ENCODE measurements around the gene ELK1. TPM values are rescaled to one million over a fixed set of nuclear protein-coding genes. Genes with fewer than 3 reads are reported as not detected.

The ELK1 gene
- total RNA-seq, 4 donors from 2014 or later: 35.0 to 65.6 (median 58.8) TPM

GRCh38 chrX:47658684-47659420 lies 8.5 kb upstream of the ELK1 start, which contains the start of gene UXT:
Gene UXT (minus strand): TSS chrX:47659180. CDS start chrX:47658927, 253 bp downstream.
- no peaks in the 10 kb centered on the region for H3K9me3 ChIP-seq
- DNase-seq: peak; percentile 79 to 89
- intact Hi-C loops (cut with DNase I; ENCODE audit: low total_unique reads) (loop anchor here (1.0 to 10.0 kb wide), 7 partner anchors 9 to 426 kb away; partner anchors contain the start of genes ARAF, ELK1, USP11 and ZNF41), in situ Hi-C loops (cut with MboI; ENCODE audit: low sequenced_read_pairs in 4 of 4) (loop anchor here in 2 of 4 donors (10.0 to 25.0 kb wide), 2 partner anchors 94 to 178 kb away; partner anchors contain the start of genes ARAF (in 1 of the 2) and ZNF81 (in 1 of the 2))
- TF ChIP-seq POLR2A (IDR thresholded peaks at IDR 0.05) (peak; percentile 66 to 68), CTCF (IDR thresholded peaks at IDR 0.05 in 4 of 5, conservative IDR thresholded peaks at IDR 0.05 in 1 of 5) (no peak)
- H3K4me1 ChIP-seq: no peaks in the 10 kb centered on the region
- peak within 1 kb of the TSS; percentile 57 to 81 (median 70) for H3K4me3 ChIP-seq
- ATAC-seq: peak; percentile 95 to 96
- H3K36me3 ChIP-seq: peaks cover 0 to 16% of the 10 kb centered on the region in 2 donors
- H3K27ac ChIP-seq: peak within 1 kb of the TSS; percentile 88 to 96 (median 92)
- H3K27me3 ChIP-seq: no peaks in the 10 kb centered on the region

- Histone ChIP-seq H3K36me3 (peaks cover 0 to 22% of the 10 kb centered on the region in 2 donors), H3K27me3 (no peaks in the 10 kb centered on the region), H3K4me3 (peak overlapping the region; percentile 57 to 81 (median 70)), H3K27ac (peak overlapping the region; percentile 88 to 96 (median 92)), H3K9me3 (no peaks in the 10 kb centered on the region), H3K4me1 (no peaks in the 10 kb centered on the region)
- intact Hi-C loops (cut with DNase I; ENCODE audit: low total_unique reads): loop anchor here (1.0 to 10.0 kb wide), 7 partner anchors 8 to 425 kb away; partner anchors contain the start of genes ARAF, ELK1, USP11 and ZNF41
- ATAC-seq (no peak), DNase-seq (no peak)
- in situ Hi-C loops (cut with MboI; ENCODE audit: low sequenced_read_pairs in 4 of 4): loop anchor here in 2 of 4 donors (10.0 to 25.0 kb wide), 2 partner anchors 93 to 179 kb away; partner anchors contain the start of genes ARAF (in 1 of the 2) and ZNF81 (in 1 of the 2)
- TF ChIP-seq CTCF (IDR thresholded peaks at IDR 0.05 in 4 of 5, conservative IDR thresholded peaks at IDR 0.05 in 1 of 5) (no peak), POLR2A (IDR thresholded peaks at IDR 0.05) (no peak)
Observed at GRCh38 chrX:47658301-47658683, 7.9 kb upstream of the ELK1 start.

DNA sequence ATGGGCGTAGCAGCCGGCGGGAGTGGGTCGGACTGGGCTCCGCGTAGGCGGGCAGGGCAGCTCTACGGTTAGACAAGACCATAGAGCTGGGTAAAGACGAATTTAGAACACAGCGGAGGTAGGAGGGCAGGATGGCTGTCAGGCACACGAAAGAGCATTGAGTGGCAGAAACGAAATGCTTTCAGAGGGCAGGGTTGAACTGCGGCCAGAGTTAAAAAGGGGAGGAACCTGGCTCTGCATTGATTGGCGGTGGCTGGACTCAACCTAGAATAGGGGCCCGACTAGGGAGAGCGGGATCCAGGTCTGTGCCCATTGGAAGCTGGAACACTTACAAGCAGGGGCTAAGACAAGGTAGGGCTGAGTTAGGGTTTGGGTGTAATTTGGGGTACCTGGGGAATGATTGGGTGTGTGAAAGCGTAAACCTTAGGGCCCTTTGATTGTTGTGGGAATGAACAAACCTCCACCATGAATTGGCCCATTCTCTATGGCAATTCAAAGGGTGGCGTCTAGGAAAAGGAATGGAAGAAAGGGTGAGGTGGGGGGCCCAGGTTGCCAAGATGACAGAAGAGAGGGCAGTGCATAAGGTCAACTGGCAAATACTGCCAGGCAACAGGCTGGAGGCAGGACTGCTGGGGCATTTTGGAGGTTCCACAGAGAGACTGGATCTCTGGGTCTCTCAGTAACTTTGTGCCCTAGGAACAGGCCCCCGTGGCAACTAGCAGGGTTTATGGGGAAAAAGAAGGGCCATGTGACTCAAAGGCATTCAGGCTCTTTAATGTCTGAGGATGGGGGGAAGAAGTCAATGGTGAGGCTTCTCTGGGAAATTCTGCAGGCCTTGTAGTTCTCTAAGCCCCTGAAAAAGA lies 911 bp upstream of the ELK1 start:
- Histone ChIP-seq H3K4me3 (peak overlapping the region; percentile 49 to 69 (median 52)), H3K36me3 (peaks cover 0 to 11% of the 10 kb centered on the region in 2 donors), H3K9me3 (no peaks in the 10 kb centered on the region), H3K27ac (peak overlapping the region; percentile 85 to 94 (median 92)), H3K4me1 (peaks cover 5 to 8% of the 10 kb centered on the region in 2 donors), H3K27me3 (no peaks in the 10 kb centered on the region)
- in situ Hi-C loops (cut with MboI; ENCODE audit: low sequenced_read_pairs in 4 of 4) (loop anchor here in 2 of 4 donors (10.0 to 25.0 kb wide), 2 partner anchors 86 to 186 kb away; partner anchors contain the start of genes ARAF (in 1 of the 2) and ZNF81 (in 1 of the 2)), intact Hi-C loops (cut with DNase I; ENCODE audit: low total_unique reads) (loop anchor here (2.0 to 10.0 kb wide), 4 partner anchors 90 to 460 kb away; partner anchors contain the start of genes ARAF and ZNF81)
- ATAC-seq (peak; percentile 18 to 40), DNase-seq (no peak)
- TF ChIP-seq POLR2A (IDR thresholded peaks at IDR 0.05): no peak
- TF ChIP-seq CTCF (IDR thresholded peaks at IDR 0.05 in 4 of 5, conservative IDR thresholded peaks at IDR 0.05 in 1 of 5): no peak

DNA sequence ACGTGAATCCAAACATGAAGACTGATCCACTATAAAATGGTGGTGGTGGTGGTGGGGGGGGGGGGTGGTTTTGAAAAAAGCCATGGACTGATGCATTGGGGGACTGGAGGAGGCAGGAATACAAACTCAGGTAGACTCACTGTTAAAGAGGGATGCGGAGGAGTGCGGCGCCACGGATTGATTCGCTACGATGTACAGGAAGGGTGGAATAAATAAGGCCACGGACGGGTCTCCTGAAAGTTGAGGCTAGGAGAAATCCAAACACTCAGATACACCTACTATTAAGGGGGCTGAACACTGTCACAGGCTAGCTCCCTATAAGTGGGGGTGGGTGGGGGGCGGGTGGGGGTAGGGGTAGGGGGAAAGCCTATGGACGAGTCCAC lies 591 bp downstream of the ELK1 start:
- no peak for TF ChIP-seq CTCF (IDR thresholded peaks at IDR 0.05 in 4 of 5, conservative IDR thresholded peaks at IDR 0.05 in 1 of 5)
- TF ChIP-seq POLR2A (IDR thresholded peaks at IDR 0.05): no peak
- H3K4me1 ChIP-seq: peaks cover 5 to 8% of the 10 kb centered on the region in 2 donors
- in situ Hi-C loops (cut with MboI; ENCODE audit: low sequenced_read_pairs in 4 of 4): loop anchor here in 3 of 4 donors (10.0 to 25.0 kb wide), 3 partner anchors 85 to 188 kb away; partner anchors contain the start of genes ARAF (in 1 of the 3) and ZNF81 (in 1 of the 3)
- no peak for ATAC-seq
- peak overlapping the region; percentile 85 to 94 (median 92) for H3K27ac ChIP-seq
- no peaks in the 10 kb centered on the region for H3K9me3 ChIP-seq
- H3K36me3 ChIP-seq: peaks cover 0 to 11% of the 10 kb centered on the region in 2 donors
- no peak for DNase-seq
- H3K27me3 ChIP-seq: no peaks in the 10 kb centered on the region
- intact Hi-C loops (cut with DNase I; ENCODE audit: low total_unique reads): loop anchor here (1.0 to 10.0 kb wide), 5 partner anchors 9 to 459 kb away; partner anchors contain the start of genes ARAF and ZNF81
- peak overlapping the region; percentile 66 to 79 (median 70) for H3K4me3 ChIP-seq

Measured in gastrocnemius medialis (tissue), 4 donors.